Activated CD8-positive, alpha-beta memory T cell treated with anti-CD3 and anti-CD28 coated beads for 36 hours (primary cell): ENCODE data around the gene MORN5. TPM values are rescaled to one million over a fixed set of nuclear protein-coding genes. Genes with fewer than 3 reads are reported as not detected.

Experiments
- CTCF ChIA-PET: fragments of 350-600 bp; sonication (Branson Sonifier 250); formaldehyde crosslinking; loops from one replicate; lab custom pipeline; 2021; ENCODE audit warnings: antibody characterized with exemption; lab: Charles Lee
- POLR2A ChIA-PET: fragments of 350-600 bp; sonication (Branson Sonifier 250); formaldehyde crosslinking; loops from one replicate; lab custom pipeline; 2021; ENCODE audit warnings: antibody characterized with exemption; lab: Charles Lee
- total RNA-seq, 2 experiments: library from RNA; stranded (reverse); gene quantifications; one replicate each; pipeline ENCODE4 v1.2.3, GENCODE V29; 2021

The MORN5 gene
- total RNA-seq, 2 experiments from 2014 or later: not detected

DNA sequence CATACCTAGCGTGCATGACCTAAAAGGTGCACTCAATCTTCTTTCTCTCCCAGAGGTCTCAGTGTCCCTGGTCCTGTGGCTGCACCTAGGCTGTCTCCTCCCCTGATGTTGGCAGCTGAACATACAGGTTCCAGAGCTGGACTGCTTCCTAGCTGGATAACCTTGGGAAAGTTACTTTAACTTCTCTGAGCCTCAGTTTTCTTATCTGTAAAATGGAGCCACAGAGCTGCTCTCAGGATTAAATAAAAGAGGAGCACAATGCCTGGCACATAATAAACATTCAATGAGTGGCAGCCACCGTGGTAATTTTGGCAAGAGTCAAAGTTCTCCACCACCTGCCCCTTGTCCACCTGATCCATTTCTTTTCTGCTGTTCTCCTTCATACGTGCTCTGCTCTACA lies 14.0 kb downstream of the MORN5 start:
- ChIA-PET POLR2A (no interaction called here), CTCF (interaction anchor here (0.7 kb wide), 1 partner anchor 21 kb away, joined by 5 read pairs; no protein-coding TSS in a partner anchor)

- ChIA-PET CTCF (no interaction called here), POLR2A (no interaction called here)
Measured at GRCh38 chr9:122176916-122177315, 17.2 kb downstream of the MORN5 start.

GRCh38 chr9:122179054-122179689 lies 19.5 kb downstream of the MORN5 start:
- CTCF ChIA-PET: no interaction called here

GRCh38 chr9:122179690-122180074 lies 20.0 kb downstream of the MORN5 start:
- CTCF ChIA-PET: no interaction called here
- POLR2A ChIA-PET: no interaction called here

More at GRCh38 chr9:122179054-122179689, 19.5 kb downstream of the MORN5 start:
- POLR2A ChIA-PET: no interaction called here

DNA sequence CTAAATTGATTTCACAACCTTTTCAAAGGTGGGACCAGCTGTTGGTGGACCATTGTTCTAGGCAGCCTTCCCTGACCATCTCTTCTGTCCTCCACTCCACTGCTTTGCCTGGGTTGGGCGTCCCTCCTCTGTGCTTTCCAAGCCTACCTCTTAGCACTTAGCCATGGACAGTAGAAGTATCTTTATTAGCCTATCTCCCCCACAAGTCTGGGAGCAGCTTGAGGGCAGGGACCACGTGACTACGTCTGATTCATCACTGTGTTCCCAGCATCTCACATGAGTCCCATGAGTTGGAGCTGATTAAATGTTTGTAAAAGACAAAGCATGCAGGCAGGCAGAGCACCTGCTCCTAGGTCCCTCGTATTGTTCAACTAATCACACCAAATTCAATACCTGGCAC lies 20.9 kb downstream of the MORN5 start:
- POLR2A ChIA-PET: no interaction called here
- CTCF ChIA-PET: no interaction called here

GRCh38 chr9:122183501-122183900 lies 23.8 kb downstream of the MORN5 start:
- CTCF ChIA-PET: interaction anchor here (1.1 kb wide), 1 partner anchor 9 kb away, joined by 5 read pairs; no protein-coding TSS in a partner anchor
- POLR2A ChIA-PET: no interaction called here

GRCh38 chr9:122184551-122184950 lies 24.8 kb downstream of the MORN5 start:
- ChIA-PET CTCF (no interaction called here), POLR2A (no interaction called here)

DNA sequence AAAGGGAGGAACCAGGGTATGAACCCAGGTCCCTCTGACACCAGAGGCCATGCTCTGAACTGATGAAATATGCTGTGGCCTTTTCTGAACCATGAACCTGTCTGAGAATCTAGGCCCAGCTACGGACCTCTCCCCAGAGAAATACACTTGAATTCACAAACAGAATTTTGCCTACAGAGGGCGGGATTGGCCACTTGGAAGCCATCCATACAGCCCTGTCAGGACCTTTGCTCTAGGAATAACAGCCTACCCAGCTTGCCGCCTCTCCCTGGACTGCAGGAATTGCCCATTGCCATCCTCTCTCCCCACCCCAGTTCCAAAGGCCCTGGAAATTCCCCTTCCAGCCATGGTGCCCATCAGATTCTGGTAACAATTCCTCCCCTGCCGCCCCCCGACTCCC lies 26.6 kb downstream of the MORN5 start:
- POLR2A ChIA-PET: no interaction called here
- CTCF ChIA-PET: no interaction called here

DNA sequence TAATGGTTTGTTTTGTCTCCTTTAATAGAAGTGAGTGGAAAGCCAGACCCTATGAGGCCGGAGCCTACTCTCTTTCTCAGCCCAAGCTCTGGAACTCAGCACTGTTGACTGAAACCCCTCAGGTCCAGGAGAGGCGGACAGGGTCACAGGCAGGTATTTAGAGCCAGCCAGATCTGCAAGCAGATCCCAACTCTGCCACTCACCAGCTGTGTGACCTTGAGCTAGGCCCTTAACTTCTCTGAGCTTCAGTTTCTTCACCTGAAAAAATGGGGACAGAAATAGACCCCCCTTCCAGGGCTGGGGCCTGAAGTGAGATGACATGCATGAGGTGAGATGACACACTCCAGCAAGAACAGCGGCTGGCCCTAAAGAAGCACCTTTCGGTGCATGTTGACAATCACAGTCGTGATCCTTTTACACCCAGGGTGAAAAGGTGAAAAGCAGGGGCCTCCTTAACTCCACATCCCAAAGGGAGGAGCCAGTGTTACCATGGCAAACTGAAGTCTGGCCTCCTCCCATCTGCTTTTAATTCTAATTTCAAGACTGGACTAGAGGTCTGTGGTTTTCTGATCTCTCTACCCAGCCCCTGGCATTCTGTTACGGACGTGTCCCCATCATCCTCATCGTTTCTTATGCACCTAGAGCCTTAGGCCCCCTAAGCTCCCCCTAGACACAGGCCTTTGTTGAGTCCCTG lies 27.2 kb downstream of the MORN5 start:
- CTCF ChIA-PET: no interaction called here

GRCh38 chr9:122188369-122188768 lies 28.7 kb downstream of the MORN5 start:
- ChIA-PET POLR2A (no interaction called here), CTCF (no interaction called here)

More for the DNA sequence above, 27.2 kb downstream of the MORN5 start:
- POLR2A ChIA-PET: no interaction called here

GRCh38 chr9:122190597-122191381 lies 31.1 kb downstream of the MORN5 start:
- CTCF ChIA-PET: no interaction called here
- POLR2A ChIA-PET: no interaction called here

DNA sequence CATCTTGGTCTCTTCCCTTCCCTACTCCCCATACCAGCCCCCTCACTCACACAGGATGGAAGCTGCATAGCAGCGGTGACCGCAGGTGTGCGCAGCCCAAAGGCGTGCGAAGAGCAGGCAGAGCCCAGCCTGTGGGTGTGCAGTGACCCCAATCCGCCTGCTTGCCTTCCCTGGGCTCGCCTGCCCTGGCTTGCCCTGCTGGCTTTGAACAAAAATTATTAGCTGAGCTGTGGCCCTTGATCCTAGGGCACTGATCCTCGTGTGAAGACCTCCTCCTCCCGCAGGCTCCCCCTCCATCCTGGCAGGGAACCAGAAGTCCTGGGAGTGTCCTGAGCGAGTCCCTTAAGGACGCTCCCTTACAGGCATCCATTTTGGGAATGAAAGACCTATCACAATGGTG lies 31.9 kb downstream of the MORN5 start:
- CTCF ChIA-PET: interaction anchor here (1.6 kb wide), 1 partner anchor 9 kb away, joined by 5 read pairs; no protein-coding TSS in a partner anchor
- POLR2A ChIA-PET: no interaction called here

GRCh38 chr9:122192261-122192875 lies 32.7 kb downstream of the MORN5 start:
- ChIA-PET POLR2A (no interaction called here), CTCF (interaction anchor here (0.8 to 1.6 kb wide), 2 partner anchors 9 to 96 kb away, joined by 3 to 5 read pairs; no protein-coding TSS in a partner anchor)

GRCh38 chr9:122192914-122193525 lies 33.3 kb downstream of the MORN5 start:
- ChIA-PET CTCF (interaction anchor here (0.8 to 1.6 kb wide), 2 partner anchors 10 to 96 kb away, joined by 3 to 5 read pairs; no protein-coding TSS in a partner anchor), POLR2A (no interaction called here)

- ChIA-PET CTCF (no interaction called here), POLR2A (no interaction called here)
Measured at GRCh38 chr9:122193651-122194050, 33.9 kb downstream of the MORN5 start.

- ChIA-PET POLR2A (no interaction called here), CTCF (no interaction called here)
Measured at GRCh38 chr9:122195875-122196274, 36.2 kb downstream of the MORN5 start.

DNA sequence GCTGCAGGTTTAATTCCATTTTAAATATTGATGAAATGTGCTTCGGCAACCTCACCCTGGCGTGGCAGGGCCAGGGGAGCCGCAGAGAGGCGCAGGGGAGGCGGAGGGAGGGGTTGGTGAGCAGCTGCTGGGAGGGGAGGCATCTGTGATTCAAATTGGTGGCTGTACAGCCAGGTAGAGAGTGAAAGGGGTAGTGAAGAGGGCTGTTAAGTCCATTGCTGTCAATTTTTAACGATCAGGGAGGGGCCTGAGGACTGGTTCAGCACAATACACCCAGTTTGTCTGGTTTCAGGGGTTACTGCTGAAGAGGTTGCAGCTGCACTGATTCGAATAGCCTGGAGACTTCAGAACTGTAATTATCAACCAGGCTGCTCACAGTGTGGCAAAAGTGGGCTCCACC lies 37.7 kb downstream of the MORN5 start:
- ChIA-PET CTCF (no interaction called here), POLR2A (no interaction called here)

- POLR2A ChIA-PET: no interaction called here
- CTCF ChIA-PET: no interaction called here
Measured at GRCh38 chr9:122197882-122198281, 38.2 kb downstream of the MORN5 start.

DNA sequence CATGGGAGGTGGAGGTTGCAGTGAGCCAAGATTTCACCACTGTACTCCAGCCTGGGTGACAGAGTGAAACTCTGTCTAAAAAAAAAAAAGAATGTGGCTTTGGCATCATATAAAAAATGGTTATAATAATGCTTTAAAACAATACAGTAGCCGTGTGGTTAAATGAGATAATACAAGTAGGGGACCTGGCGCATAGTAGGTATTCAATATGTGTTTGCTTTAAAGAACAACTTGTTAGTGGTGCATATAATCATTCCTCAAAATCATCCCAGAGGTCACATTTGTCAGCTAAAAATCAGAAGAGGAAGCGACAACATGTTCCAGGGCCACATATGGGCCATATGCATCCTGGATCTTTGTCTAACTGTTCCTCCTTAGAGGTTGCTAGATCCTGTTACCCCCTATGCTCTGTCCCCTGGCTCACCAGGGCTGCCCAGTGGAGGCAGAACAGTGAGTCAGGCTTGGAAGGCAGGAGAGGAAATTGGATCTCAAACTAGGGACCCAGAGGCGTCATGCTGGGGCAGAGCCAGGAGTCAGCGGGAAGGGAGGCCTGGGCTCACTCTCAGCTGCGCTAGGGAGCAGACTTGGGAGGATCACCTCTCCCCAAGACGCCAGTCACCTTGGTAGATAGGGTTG lies 41.4 kb downstream of the MORN5 start:
- POLR2A ChIA-PET: no interaction called here
- CTCF ChIA-PET: interaction anchor here (1.3 kb wide), 1 partner anchor 76 kb away, joined by 3 read pairs; no protein-coding TSS in a partner anchor
